T-helper 1 cell treated with Interleukin-12 subunit alpha and Interleukin-12 subunit beta and Interleukin-4 antibody, amounts not matched to agents 30 μg/mL and 1 μg/mL, for 36 hours (primary cell): ENCODE data around the gene USP36.

ENCODE experiments used
- H3K27ac Mint-ChIP-seq: one replicate; pipeline ENCODE4 v1.8.0; 2021; ENCODE audit warnings: mild to moderate bottlenecking, mixed read lengths
- H3K27me3 Mint-ChIP-seq: one replicate; pipeline ENCODE4 v1.8.0; 2021; ENCODE audit warnings: low read depth, mixed read lengths
- H3K36me3 Mint-ChIP-seq: one replicate; pipeline ENCODE4 v1.8.0; 2021; ENCODE audit warnings: low read depth, mixed read lengths
- H3K4me1 Mint-ChIP-seq: one replicate; pipeline ENCODE4 v1.8.0; 2021; ENCODE audit warnings: low read depth, mixed read lengths
- H3K4me3 Mint-ChIP-seq: one replicate; pipeline ENCODE4 v1.8.0; 2021; ENCODE audit warnings: mild to moderate bottlenecking, moderate library complexity, mixed read lengths
- H3K9me3 Mint-ChIP-seq: one replicate; pipeline ENCODE4 v1.8.0; 2021; ENCODE audit warnings: mixed read lengths

USP36 gene

GRCh38 chr17:78800132-78800931 lies 40.3 kb downstream of the USP36 start:
- peaks cover 66% of the 10 kb centered on the region for H3K36me3 Mint-ChIP-seq
- H3K9me3 Mint-ChIP-seq = no peaks in the 10 kb centered on the region
- H3K27ac Mint-ChIP-seq = peak overlapping the region; percentile 10
- H3K27me3 Mint-ChIP-seq = no peaks in the 10 kb centered on the region
- no peak overlapping the region for H3K4me3 Mint-ChIP-seq
- H3K4me1 Mint-ChIP-seq = peaks cover 34% of the 10 kb centered on the region

- Mint-ChIP-seq H3K9me3 (no peaks in the 10 kb centered on the region), H3K36me3 (peaks cover 63% of the 10 kb centered on the region), H3K4me1 (peaks cover 26% of the 10 kb centered on the region), H3K4me3 (peak overlapping the region; percentile 25), H3K27me3 (no peaks in the 10 kb centered on the region), H3K27ac (peak overlapping the region; percentile 79)
Observed at GRCh38 chr17:78798695-78799559, 41.7 kb downstream of the USP36 start.

- H3K4me3 Mint-ChIP-seq = no peak overlapping the region
- peak overlapping the region; percentile 32 for H3K27ac Mint-ChIP-seq
- H3K27me3 Mint-ChIP-seq = no peaks in the 10 kb centered on the region
- peaks cover 60% of the 10 kb centered on the region for H3K36me3 Mint-ChIP-seq
- H3K9me3 Mint-ChIP-seq = no peaks in the 10 kb centered on the region
- peaks cover 24% of the 10 kb centered on the region for H3K4me1 Mint-ChIP-seq
Observed at GRCh38 chr17:78797691-78798585, 42.7 kb downstream of the USP36 start.

GRCh38 chr17:78797213-78797612 lies 43.4 kb downstream of the USP36 start:
- Mint-ChIP-seq H3K36me3 (peaks cover 54% of the 10 kb centered on the region), H3K27me3 (no peaks in the 10 kb centered on the region), H3K9me3 (no peaks in the 10 kb centered on the region), H3K27ac (no peak overlapping the region), H3K4me1 (peaks cover 24% of the 10 kb centered on the region), H3K4me3 (no peak overlapping the region)

GRCh38 chr17:78796517-78796900 lies 44.1 kb downstream of the USP36 start:
- Mint-ChIP-seq H3K36me3 (peaks cover 57% of the 10 kb centered on the region), H3K9me3 (no peaks in the 10 kb centered on the region), H3K4me3 (no peak overlapping the region), H3K27ac (peak overlapping the region; percentile 41), H3K27me3 (no peaks in the 10 kb centered on the region), H3K4me1 (peaks cover 28% of the 10 kb centered on the region)

GRCh38 chr17:78795861-78796516 lies 44.6 kb downstream of the USP36 start:
- Mint-ChIP-seq H3K9me3 (no peaks in the 10 kb centered on the region), H3K4me3 (no peak overlapping the region), H3K4me1 (peaks cover 28% of the 10 kb centered on the region), H3K27me3 (no peaks in the 10 kb centered on the region), H3K36me3 (peaks cover 57% of the 10 kb centered on the region), H3K27ac (peak overlapping the region; percentile 21)

GRCh38 chr17:78794864-78795640 lies 45.6 kb downstream of the USP36 start:
- no peak overlapping the region for H3K4me3 Mint-ChIP-seq
- H3K4me1 Mint-ChIP-seq = peaks cover 29% of the 10 kb centered on the region
- H3K36me3 Mint-ChIP-seq = peaks cover 53% of the 10 kb centered on the region
- no peaks in the 10 kb centered on the region for H3K27me3 Mint-ChIP-seq
- no peaks in the 10 kb centered on the region for H3K9me3 Mint-ChIP-seq
- H3K27ac Mint-ChIP-seq = peak overlapping the region; percentile 11

- Mint-ChIP-seq H3K36me3 (peaks cover 52% of the 10 kb centered on the region), H3K9me3 (no peaks in the 10 kb centered on the region), H3K4me1 (peaks cover 31% of the 10 kb centered on the region), H3K27me3 (no peaks in the 10 kb centered on the region), H3K27ac (no peak overlapping the region), H3K4me3 (no peak overlapping the region)
Observed at GRCh38 chr17:78794399-78794798, 46.2 kb downstream of the USP36 start.

GRCh38 chr17:78793968-78794367 lies 46.6 kb downstream of the USP36 start:
- Mint-ChIP-seq H3K36me3 (peaks cover 50% of the 10 kb centered on the region), H3K4me3 (no peak overlapping the region), H3K4me1 (peaks cover 31% of the 10 kb centered on the region), H3K9me3 (no peaks in the 10 kb centered on the region), H3K27ac (peak overlapping the region; percentile 0), H3K27me3 (no peaks in the 10 kb centered on the region)

GRCh38 chr17:78793415-78793814 lies 47.2 kb downstream of the USP36 start:
- H3K4me3 Mint-ChIP-seq = no peak overlapping the region

GRCh38 chr17:78791840-78792709 lies 48.5 kb downstream of the USP36 start:
- no peak overlapping the region for H3K4me3 Mint-ChIP-seq
- H3K4me1 Mint-ChIP-seq = peaks cover 25% of the 10 kb centered on the region
- peaks cover 40% of the 10 kb centered on the region for H3K36me3 Mint-ChIP-seq
- H3K27ac Mint-ChIP-seq = no peak overlapping the region
- no peaks in the 10 kb centered on the region for H3K27me3 Mint-ChIP-seq
- H3K9me3 Mint-ChIP-seq = no peaks in the 10 kb centered on the region

More at GRCh38 chr17:78793415-78793814, 47.2 kb downstream of the USP36 start:
- Mint-ChIP-seq H3K9me3 (no peaks in the 10 kb centered on the region), H3K27me3 (no peaks in the 10 kb centered on the region), H3K36me3 (peaks cover 45% of the 10 kb centered on the region), H3K4me1 (peaks cover 27% of the 10 kb centered on the region), H3K27ac (no peak overlapping the region)

- H3K27me3 Mint-ChIP-seq = no peaks in the 10 kb centered on the region
- H3K36me3 Mint-ChIP-seq = peaks cover 27% of the 10 kb centered on the region
- no peak overlapping the region for H3K27ac Mint-ChIP-seq
- no peaks in the 10 kb centered on the region for H3K9me3 Mint-ChIP-seq
- H3K4me3 Mint-ChIP-seq = no peak overlapping the region
- peaks cover 25% of the 10 kb centered on the region for H3K4me1 Mint-ChIP-seq
Observed at GRCh38 chr17:78790552-78790951, 50.1 kb downstream of the USP36 start.
